Measurements from ENCODE around the gene C13orf42.

- TF ChIP-seq CTCF (conservative IDR thresholded peaks at IDR 0.05 in 1 of 2, IDR thresholded peaks at IDR 0.05 in 1 of 2; ENCODE audit: extremely low read depth in 1 of 2, insufficient read depth in 1 of 2, low read depth in 1 of 2, low read length in 2 of 2): no peak
- no peak for TF ChIP-seq EZH2 (IDR thresholded peaks at IDR 0.05; ENCODE audit: borderline replicate concordance, low read length)
Measured at GRCh38 chr13:51122868-51123566, 11.9 kb upstream of the C13orf42 start.

Data from mammary epithelial cell (primary cell).